Smooth muscle cell (in vitro differentiated cells): ENCODE measurements around the gene NID2. TPM values are rescaled to one million over a fixed set of nuclear protein-coding genes. Genes with fewer than 3 reads are reported as not detected.

Source experiments
- DNase-seq: peaks from one replicate; lab custom pipeline; 2025; ENCODE audit not compliant: unreplicated experiment; lab: John Stamatoyannopoulos, UW
- H2AFZ ChIP-seq: fragments of 200-600 bp; sonication (generic); 2 replicates; pipeline ENCODE4 v1.6.0; 2016; ENCODE audit warnings: antibody characterized with exemption, low read depth, mild to moderate bottlenecking
- H3F3A ChIP-seq: fragments of 200-600 bp; sonication (generic); 2 replicates; pipeline ENCODE4 v1.6.0; 2017; ENCODE audit warnings: antibody characterized with exemption, low read depth
- H3K27ac ChIP-seq: fragments of 200-600 bp; sonication (generic); 2 replicates; pipeline ENCODE4 v1.5.1; 2016; ENCODE audit warnings: low read depth, mild to moderate bottlenecking
- H3K27me3 ChIP-seq: fragments of 200-600 bp; sonication (generic); 2 replicates; pipeline ENCODE4 v1.6.1; 2016; ENCODE audit warnings: low read depth, mild to moderate bottlenecking
- H3K36me3 ChIP-seq: fragments of 200-600 bp; sonication (generic); 2 replicates; pipeline ENCODE4 v1.5.1; 2016; ENCODE audit warnings: low read depth
- H3K4me1 ChIP-seq: fragments of 200-600 bp; sonication (generic); 2 replicates; pipeline ENCODE4 v1.5.1; 2016; ENCODE audit warnings: low read depth
- H3K4me2 ChIP-seq: fragments of 200-600 bp; sonication (generic); 2 replicates; pipeline ENCODE4 v1.6.0; 2016; ENCODE audit warnings: mild to moderate bottlenecking
- H3K4me3 ChIP-seq: fragments of 200-600 bp; sonication (generic); 2 replicates; pipeline ENCODE4 v1.5.1; 2016; ENCODE audit warnings: mild to moderate bottlenecking
- H3K79me2 ChIP-seq: fragments of 200-600 bp; sonication (generic); 2 replicates; pipeline ENCODE4 v1.6.0; 2016; ENCODE audit warnings: low read depth, mild to moderate bottlenecking
- H3K9ac ChIP-seq: fragments of 200-600 bp; sonication (generic); 2 replicates; pipeline ENCODE4 v1.6.0; 2016; ENCODE audit warnings: low read depth
- H3K9me3 ChIP-seq: fragments of 200-600 bp; sonication (generic); replicated peaks from 2 replicates; pipeline ENCODE4 v1.5.1; 2016; ENCODE audit warnings: low read depth
- H4K20me1 ChIP-seq: fragments of 200-600 bp; sonication (generic); 2 replicates; pipeline ENCODE4 v1.6.0; 2016; ENCODE audit warnings: low read depth
- WGBS: methylation state at CpG from one replicate; pipeline ENCODE4 v1.1.7; 2016; ENCODE audit warnings: low lambda C conversion rate; 5-methylcytosine and 5-hydroxymethylcytosine counted together
- polyA plus RNA-seq: library from polyadenylated mRNA; unstranded; fragments of >200 nt; fragmentation: Nextera tagmentation; extraction: Ambion mirVana; gene quantifications from 2 replicates; pipeline ENCODE4 v1.2.1, GENCODE V29; 2016
- total RNA-seq: library from RNA; depleted of rRNA; stranded (reverse); fragments of >200 nt; gene quantifications from 2 replicates; pipeline ENCODE4 v1.2.3, GENCODE V29; 2014
- TF ChIP-seq, protein P1 (sequence below): fragments of 200-600 bp; sonication (generic); IDR thresholded peaks from 2 replicates; pipeline ENCODE4 v1.5.1; 2017; ENCODE audit warnings: borderline replicate concordance, mild to moderate bottlenecking, antibody characterized with exemption; ENCODE audit not compliant: insufficient read depth, poor library complexity, severe bottlenecking

The NID2 gene
- total and polyA plus RNA-seq, 2 experiments from 2014 or later, result 196 to 229 TPM

DNA sequence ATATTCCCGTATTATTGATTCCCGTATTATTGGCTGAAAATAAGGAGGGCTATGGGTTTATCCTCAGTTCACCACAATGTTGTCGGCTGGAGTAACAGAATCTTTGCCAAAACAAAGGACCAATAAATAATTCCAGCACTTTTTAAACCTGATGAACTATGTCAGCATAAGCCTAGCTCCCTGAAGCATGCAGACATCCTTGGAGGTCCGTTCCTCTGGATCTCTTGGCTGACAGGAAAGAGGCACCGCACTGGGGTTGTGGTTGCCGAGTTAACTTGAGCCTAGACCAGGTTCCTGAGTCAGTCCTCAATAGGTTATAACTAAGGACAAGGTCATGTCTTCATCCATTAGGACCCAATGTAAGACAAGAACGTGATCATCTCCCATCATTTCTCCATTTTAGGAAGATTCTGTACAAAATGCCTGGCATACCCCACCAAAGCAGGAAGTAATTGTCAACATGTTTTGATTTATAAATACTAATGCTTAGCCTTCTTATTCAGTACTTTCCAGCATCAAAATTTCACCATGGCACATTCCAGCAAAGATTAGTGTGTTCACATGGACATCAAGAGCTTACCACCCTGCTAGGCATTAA, 36.6 kb downstream of the NID2 start:
- Histone ChIP-seq H3K9ac (peak overlapping the region; percentile 78), H2AFZ (no peak overlapping the region), H3K4me1 (peaks cover 13% of the 10 kb centered on the region), H4K20me1 (no peaks in the 10 kb centered on the region), H3F3A (peaks cover 22% of the 10 kb centered on the region), H3K9me3 (no peaks in the 10 kb centered on the region), H3K4me3 (no peak overlapping the region), H3K27me3 (no peaks in the 10 kb centered on the region), H3K27ac (peak overlapping the region; percentile 89), H3K4me2 (peak overlapping the region; percentile 69), H3K36me3 (peaks cover 14% of the 10 kb centered on the region), H3K79me2 (no peaks in the 10 kb centered on the region)
- no peak for DNase-seq
- 34% methylated on average over 7 of the region's 7 CpGs for WGBS
- TF ChIP-seq, protein P1, sequence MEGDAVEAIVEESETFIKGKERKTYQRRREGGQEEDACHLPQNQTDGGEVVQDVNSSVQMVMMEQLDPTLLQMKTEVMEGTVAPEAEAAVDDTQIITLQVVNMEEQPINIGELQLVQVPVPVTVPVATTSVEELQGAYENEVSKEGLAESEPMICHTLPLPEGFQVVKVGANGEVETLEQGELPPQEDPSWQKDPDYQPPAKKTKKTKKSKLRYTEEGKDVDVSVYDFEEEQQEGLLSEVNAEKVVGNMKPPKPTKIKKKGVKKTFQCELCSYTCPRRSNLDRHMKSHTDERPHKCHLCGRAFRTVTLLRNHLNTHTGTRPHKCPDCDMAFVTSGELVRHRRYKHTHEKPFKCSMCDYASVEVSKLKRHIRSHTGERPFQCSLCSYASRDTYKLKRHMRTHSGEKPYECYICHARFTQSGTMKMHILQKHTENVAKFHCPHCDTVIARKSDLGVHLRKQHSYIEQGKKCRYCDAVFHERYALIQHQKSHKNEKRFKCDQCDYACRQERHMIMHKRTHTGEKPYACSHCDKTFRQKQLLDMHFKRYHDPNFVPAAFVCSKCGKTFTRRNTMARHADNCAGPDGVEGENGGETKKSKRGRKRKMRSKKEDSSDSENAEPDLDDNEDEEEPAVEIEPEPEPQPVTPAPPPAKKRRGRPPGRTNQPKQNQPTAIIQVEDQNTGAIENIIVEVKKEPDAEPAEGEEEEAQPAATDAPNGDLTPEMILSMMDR, result no peak

- H3K79me2 ChIP-seq, result no peaks in the 10 kb centered on the region
- H3K4me1 ChIP-seq, result peaks cover 13% of the 10 kb centered on the region
- no peak overlapping the region for H3K4me3 ChIP-seq
- peak overlapping the region; percentile 78 for H3K9ac ChIP-seq
- peaks cover 22% of the 10 kb centered on the region for H3F3A ChIP-seq
- peak overlapping the region; percentile 89 for H3K27ac ChIP-seq
- no peaks in the 10 kb centered on the region for H3K27me3 ChIP-seq
- no peak for DNase-seq
- H3K36me3 ChIP-seq, result peaks cover 9% of the 10 kb centered on the region
- 26% methylated on average over 3 of the region's 3 CpGs for WGBS
- peak overlapping the region; percentile 69 for H3K4me2 ChIP-seq
- H4K20me1 ChIP-seq, result no peaks in the 10 kb centered on the region
- no peaks in the 10 kb centered on the region for H3K9me3 ChIP-seq
- H2AFZ ChIP-seq, result no peak overlapping the region
- TF ChIP-seq, protein P1, result no peak
These were observed 37.1 kb downstream of the NID2 start for GRCh38 chr14:52031781-52032180.

- peaks cover 25% of the 10 kb centered on the region for H3F3A ChIP-seq
- H3K9me3 ChIP-seq, result no peaks in the 10 kb centered on the region
- TF ChIP-seq, protein P1, result no peak
- H3K9ac ChIP-seq, result no peak overlapping the region
- no peak overlapping the region for H2AFZ ChIP-seq
- H3K4me3 ChIP-seq, result no peak overlapping the region
- peak overlapping the region; percentile 89 for H3K27ac ChIP-seq
- H3K36me3 ChIP-seq, result no peaks in the 10 kb centered on the region
- no peaks in the 10 kb centered on the region for H3K79me2 ChIP-seq
- no peaks in the 10 kb centered on the region for H3K27me3 ChIP-seq
- 60% methylated on average over 1 of the region's 1 CpG for WGBS
- no peak for DNase-seq
- H4K20me1 ChIP-seq, result no peaks in the 10 kb centered on the region
- H3K4me1 ChIP-seq, result peaks cover 13% of the 10 kb centered on the region
- no peak overlapping the region for H3K4me2 ChIP-seq
These were observed 39.0 kb downstream of the NID2 start for GRCh38 chr14:52029881-52030280.

DNA sequence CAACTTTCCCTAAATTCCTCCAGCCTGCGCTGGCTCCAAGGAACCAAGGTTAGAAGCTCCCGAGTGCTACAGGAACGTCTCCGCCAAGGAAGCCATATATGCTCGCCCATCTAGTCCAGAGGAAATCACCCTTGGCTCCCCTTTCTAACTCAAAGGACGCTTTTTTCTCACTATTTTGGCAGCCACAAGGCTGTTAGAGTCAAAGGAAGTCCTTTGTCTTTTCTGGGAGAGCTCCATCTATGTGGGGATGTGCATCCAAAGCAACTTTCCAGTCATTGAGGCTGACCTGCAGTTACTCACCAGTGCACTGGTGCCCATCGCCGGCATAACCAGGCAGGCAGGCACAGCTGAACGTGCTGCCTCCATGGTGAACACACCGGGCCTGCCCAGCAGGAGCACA, 42.0 kb downstream of the NID2 start:
- H3K4me3 ChIP-seq, result no peak overlapping the region
- H3K9ac ChIP-seq, result no peak overlapping the region
- peaks cover 22% of the 10 kb centered on the region for H3F3A ChIP-seq
- no peaks in the 10 kb centered on the region for H3K79me2 ChIP-seq
- 92% methylated on average over 10 of the region's 10 CpGs for WGBS
- H3K36me3 ChIP-seq, result no peaks in the 10 kb centered on the region
- no peaks in the 10 kb centered on the region for H3K27me3 ChIP-seq
- H3K27ac ChIP-seq, result peak overlapping the region; percentile 83
- H4K20me1 ChIP-seq, result no peaks in the 10 kb centered on the region
- H3K4me2 ChIP-seq, result no peak overlapping the region
- no peak for DNase-seq
- H2AFZ ChIP-seq, result no peak overlapping the region
- H3K4me1 ChIP-seq, result no peaks in the 10 kb centered on the region
- no peaks in the 10 kb centered on the region for H3K9me3 ChIP-seq
- TF ChIP-seq, protein P1, result no peak
